GM18868 (cell line): ENCODE measurements around the gene GAK.

Experiments used
- ATAC-seq: cut with Tn5 transposase; IDR thresholded peaks from one replicate; pipeline ENCODE4 v1.9.1; 2021; ENCODE audit warnings: mild to moderate bottlenecking, moderate library complexity; ENCODE audit not compliant: unreplicated experiment

The GAK gene

GRCh38 chr4:909821-910220 is 22.3 kb downstream of the GAK start:
- no peak for ATAC-seq

- ATAC-seq = no peak
Measured at GRCh38 chr4:909131-909571, 23.0 kb downstream of the GAK start.

- ATAC-seq = no peak
Measured at GRCh38 chr4:907691-908425, 24.3 kb downstream of the GAK start.

DNA sequence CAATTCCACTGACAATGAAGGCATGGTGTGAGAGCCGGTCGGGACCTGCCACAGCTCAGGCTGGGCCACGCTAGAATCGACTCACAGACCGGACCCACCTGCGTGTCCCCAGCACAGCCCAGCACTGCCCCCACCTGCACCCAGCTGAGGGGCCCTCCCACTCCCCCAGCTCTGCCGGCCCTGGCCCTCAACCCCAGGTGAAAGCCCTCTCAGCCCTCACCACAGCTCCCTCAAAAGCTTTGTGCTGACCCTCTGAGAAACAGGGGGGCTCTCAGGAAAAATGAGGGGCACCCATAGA is 25.1 kb downstream of the GAK start:
- no peak for ATAC-seq

GRCh38 chr4:906339-907102 is 25.6 kb downstream of the GAK start:
- ATAC-seq = no peak

DNA sequence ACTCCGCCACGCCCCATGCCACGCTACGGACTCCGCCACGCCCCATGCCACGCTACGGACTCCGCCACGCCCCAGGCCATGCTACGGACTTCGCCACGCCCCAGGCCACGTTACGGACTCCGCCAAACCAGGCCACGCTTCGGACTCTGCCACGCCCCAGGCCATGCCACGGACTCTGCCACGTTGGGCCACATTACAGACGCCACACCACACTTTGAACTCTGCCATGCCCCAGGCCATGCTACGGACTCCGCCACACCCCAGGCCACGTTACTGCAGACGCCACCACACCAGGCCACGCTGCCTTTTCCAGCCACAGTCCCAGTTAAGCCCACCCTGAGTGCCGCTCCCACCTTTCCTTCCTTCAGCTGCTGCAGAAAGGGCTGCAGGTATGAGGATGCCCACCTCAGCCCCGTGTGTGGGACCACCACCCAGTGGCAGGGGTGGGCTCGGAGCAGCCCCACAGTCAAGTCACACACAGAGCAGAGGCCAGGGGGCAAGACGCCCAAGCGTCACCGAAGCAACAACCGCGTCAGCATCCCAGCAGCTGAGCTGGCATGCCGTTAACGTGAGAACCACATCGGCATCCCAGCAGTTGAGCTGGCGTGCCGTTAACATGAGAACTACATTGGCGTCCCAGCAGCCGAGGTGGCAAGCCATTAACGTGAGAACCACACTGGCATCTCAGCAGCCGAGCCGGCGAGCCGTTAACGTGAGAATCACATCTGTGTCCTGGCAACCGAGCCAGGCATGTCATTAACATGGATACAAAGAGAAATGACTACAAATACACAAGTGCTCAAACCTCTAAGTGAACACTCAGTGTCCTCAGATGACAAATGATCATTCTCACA is 26.4 kb downstream of the GAK start:
- ATAC-seq = no peak

DNA sequence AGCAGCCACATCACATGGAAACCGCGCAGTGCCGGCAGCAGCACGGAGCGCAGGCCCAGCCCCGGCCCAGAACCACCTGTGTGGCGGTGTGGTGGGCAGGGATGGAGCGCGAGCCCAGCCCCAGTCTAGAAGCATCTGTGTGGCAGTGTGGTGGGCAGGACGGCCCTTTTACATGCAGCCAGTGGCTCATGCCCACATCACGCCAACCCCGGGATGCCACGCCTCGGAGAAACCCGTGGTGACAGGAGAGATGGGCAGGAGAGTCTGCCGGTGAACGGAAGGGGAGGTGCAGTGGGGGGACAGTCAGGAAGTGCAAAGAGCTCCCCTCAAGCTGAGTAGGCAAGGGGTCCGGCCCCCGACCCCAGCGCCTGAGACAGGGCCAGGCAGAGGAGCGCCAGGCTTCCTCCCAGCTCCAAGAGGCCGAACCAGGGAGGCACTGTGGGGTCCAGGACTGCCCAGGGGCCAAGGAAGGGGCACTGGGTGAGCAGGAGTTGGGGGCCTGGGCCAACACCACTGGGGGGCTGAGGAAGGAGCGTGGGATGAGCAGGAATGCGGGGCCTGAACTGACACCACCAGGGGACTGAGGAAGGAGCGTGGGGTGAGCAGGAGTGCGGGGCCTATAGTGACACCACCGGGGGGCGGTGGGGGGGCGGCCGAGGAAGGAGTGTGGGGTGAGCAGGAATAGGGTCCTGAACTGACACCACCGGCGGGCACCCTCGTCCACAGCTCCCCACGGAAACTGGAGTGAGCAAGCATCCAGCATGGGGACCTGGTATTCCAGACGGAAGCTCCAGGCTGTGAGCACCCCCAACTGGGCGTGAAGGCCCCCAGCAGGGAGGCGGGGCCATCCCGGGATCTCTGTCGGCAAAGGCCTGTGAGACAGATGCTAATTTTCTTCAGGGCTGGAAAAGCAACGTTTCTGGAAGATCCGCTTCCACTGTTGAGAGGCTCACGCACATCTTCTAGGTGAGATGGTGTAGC is 28.8 kb downstream of the GAK start:
- ATAC-seq = no peak

GRCh38 chr4:901192-901910 is 30.8 kb downstream of the GAK start:
- ATAC-seq = no peak

GRCh38 chr4:900721-901120 is 31.4 kb downstream of the GAK start:
- ATAC-seq = no peak

DNA sequence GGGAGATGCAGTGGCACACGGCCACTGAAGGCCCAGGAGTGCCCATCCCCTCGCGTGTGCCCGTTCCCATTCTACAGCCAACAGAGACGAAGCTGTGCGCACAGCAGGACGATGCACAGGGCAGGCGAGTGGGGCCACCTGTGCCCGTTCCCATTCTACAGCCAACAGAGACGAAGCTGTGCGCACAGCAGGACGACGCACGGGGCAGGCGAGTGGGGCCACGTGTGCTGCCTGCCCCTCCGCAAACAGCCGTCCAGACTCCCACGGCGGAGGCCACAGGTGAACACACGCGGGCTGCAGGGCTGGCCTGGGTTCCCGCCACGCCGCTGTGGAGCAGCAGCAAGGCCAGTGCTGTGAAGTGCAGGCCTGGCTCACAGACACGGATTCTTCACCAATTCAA is 32.0 kb downstream of the GAK start:
- no peak for ATAC-seq

- no peak for ATAC-seq
Measured at GRCh38 chr4:899556-899906, 32.6 kb downstream of the GAK start.

- no peak for ATAC-seq
Measured at GRCh38 chr4:898869-899555, 33.1 kb downstream of the GAK start.

- ATAC-seq = no peak
Measured at GRCh38 chr4:898123-898522, 34.0 kb downstream of the GAK start.

GRCh38 chr4:896630-897029 is 35.5 kb downstream of the GAK start:
- ATAC-seq = no peak

GRCh38 chr4:896216-896615 is 35.9 kb downstream of the GAK start:
- ATAC-seq = no peak

DNA sequence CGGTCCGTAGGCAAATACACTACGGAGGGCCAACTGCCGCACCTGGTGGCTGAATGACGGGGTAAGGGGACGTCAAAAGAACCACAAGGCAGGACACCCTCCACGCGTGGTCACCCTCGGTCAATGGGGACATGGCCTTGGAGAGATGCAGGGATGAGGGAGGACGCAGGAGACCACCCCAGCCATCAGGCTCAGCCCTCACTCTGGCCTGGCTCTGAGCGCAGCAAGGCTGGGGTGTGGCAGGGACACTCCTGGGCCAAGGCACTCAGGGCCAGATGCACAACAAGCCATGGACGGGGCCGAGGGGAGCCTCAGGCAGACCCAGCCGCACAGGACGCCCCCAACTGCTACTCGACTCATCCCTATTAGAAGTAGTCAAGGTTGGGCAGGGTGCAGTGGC is 36.5 kb downstream of the GAK start:
- no peak for ATAC-seq

- no peak for ATAC-seq
Measured at GRCh38 chr4:893995-894705, 38.0 kb downstream of the GAK start.

GRCh38 chr4:893276-893994 is 38.7 kb downstream of the GAK start:
- ATAC-seq = no peak
